ENCODE measurements around the gene ZNF860. TPM values are rescaled to one million over a fixed set of nuclear protein-coding genes. Genes with fewer than 3 reads are reported as not detected.
"Not testable (repeated sequence)": the region's sequence is repeated elsewhere in the genome, so short reads cannot be mapped to it uniquely, and the experiment has no call there.

Gene ZNF860
- total RNA-seq, 2 donors from 2014 or later = 0.91 TPM; not detected in 1

GRCh38 chr3:31973081-31973480 is 8.5 kb upstream of the ZNF860 start:
- H3K4me3 Mint-ChIP-seq = no peak overlapping the region
- H3K4me1 Mint-ChIP-seq = no peaks in the 10 kb centered on the region
- H3K36me3 Mint-ChIP-seq (ENCODE audit: low read depth) = no peaks in the 10 kb centered on the region
- H3K9me3 Mint-ChIP-seq = no peaks in the 10 kb centered on the region
- peaks cover 41% of the 10 kb centered on the region for H3K27me3 Mint-ChIP-seq
- no peak for ATAC-seq (replicated peaks)
- H3K27ac Mint-ChIP-seq = no peak overlapping the region

GRCh38 chr3:31973837-31974236 is 7.7 kb upstream of the ZNF860 start:
- H3K4me3 Mint-ChIP-seq = no peak overlapping the region
- H3K9me3 Mint-ChIP-seq = no peaks in the 10 kb centered on the region
- no peak overlapping the region for H3K27ac Mint-ChIP-seq
- H3K4me1 Mint-ChIP-seq = peaks cover 6% of the 10 kb centered on the region
- no peak for ATAC-seq (replicated peaks)
- peaks cover 2% of the 10 kb centered on the region for H3K36me3 Mint-ChIP-seq (ENCODE audit: low read depth)
- peaks cover 44% of the 10 kb centered on the region for H3K27me3 Mint-ChIP-seq

GRCh38 chr3:31974471-31974870 is 7.1 kb upstream of the ZNF860 start:
- H3K27ac Mint-ChIP-seq = no peak overlapping the region
- peaks cover 12% of the 10 kb centered on the region for H3K4me1 Mint-ChIP-seq
- H3K36me3 Mint-ChIP-seq (ENCODE audit: low read depth) = peaks cover 8% of the 10 kb centered on the region
- no peaks in the 10 kb centered on the region for H3K9me3 Mint-ChIP-seq
- no peak overlapping the region for H3K4me3 Mint-ChIP-seq
- ATAC-seq (replicated peaks) = no peak
- peaks cover 47% of the 10 kb centered on the region for H3K27me3 Mint-ChIP-seq

- H3K36me3 Mint-ChIP-seq (ENCODE audit: low read depth) = peaks cover 9% of the 10 kb centered on the region
- H3K27me3 Mint-ChIP-seq = peaks cover 49% of the 10 kb centered on the region
- no peak overlapping the region for H3K4me3 Mint-ChIP-seq
- no peak overlapping the region for H3K27ac Mint-ChIP-seq
- H3K4me1 Mint-ChIP-seq = peaks cover 13% of the 10 kb centered on the region
- no peak for ATAC-seq (replicated peaks)
- no peaks in the 10 kb centered on the region for H3K9me3 Mint-ChIP-seq
Observed at GRCh38 chr3:31974964-31975363, 6.6 kb upstream of the ZNF860 start.

- Mint-ChIP-seq H3K4me1 (peaks cover 13% of the 10 kb centered on the region), H3K27me3 (peaks cover 49% of the 10 kb centered on the region)
- ATAC-seq (replicated peaks) = no peak
Observed at GRCh38 chr3:31976302-31976701, 5.2 kb upstream of the ZNF860 start.

GRCh38 chr3:31977736-31978135 is 3.8 kb upstream of the ZNF860 start:
- Mint-ChIP-seq H3K4me3 (no peak overlapping the region), H3K4me1 (peaks cover 13% of the 10 kb centered on the region), H3K36me3 (ENCODE audit: low read depth) (peaks cover 9% of the 10 kb centered on the region), H3K9me3 (no peaks in the 10 kb centered on the region), H3K27ac (no peak overlapping the region), H3K27me3 (peaks cover 62% of the 10 kb centered on the region)
- ATAC-seq (replicated peaks) = no peak

More at GRCh38 chr3:31976302-31976701, 5.2 kb upstream of the ZNF860 start:
- Mint-ChIP-seq H3K9me3 (no peaks in the 10 kb centered on the region), H3K4me3 (no peak overlapping the region), H3K27ac (no peak overlapping the region), H3K36me3 (ENCODE audit: low read depth) (peaks cover 9% of the 10 kb centered on the region)

GRCh38 chr3:31978553-31978952 is 3.0 kb upstream of the ZNF860 start:
- Mint-ChIP-seq H3K4me1 (peaks cover 13% of the 10 kb centered on the region), H3K4me3 (peak overlapping the region; percentile 75), H3K27ac (peak overlapping the region; percentile 72), H3K36me3 (ENCODE audit: low read depth) (peaks cover 9% of the 10 kb centered on the region), H3K9me3 (no peaks in the 10 kb centered on the region), H3K27me3 (peaks cover 68% of the 10 kb centered on the region)
- no peak for ATAC-seq (replicated peaks)

- Mint-ChIP-seq H3K9me3 (no peaks in the 10 kb centered on the region), H3K27me3 (peaks cover 67% of the 10 kb centered on the region), H3K27ac (peak overlapping the region; percentile 72), H3K4me3 (peak overlapping the region; percentile 75), H3K4me1 (peaks cover 13% of the 10 kb centered on the region), H3K36me3 (ENCODE audit: low read depth) (peaks cover 9% of the 10 kb centered on the region)
- ATAC-seq (replicated peaks) = peak; percentile 82
Observed at GRCh38 chr3:31979001-31979697, 2.4 kb upstream of the ZNF860 start.

- Mint-ChIP-seq H3K27me3 (peaks cover 53% of the 10 kb centered on the region), H3K9me3 (no peaks in the 10 kb centered on the region), H3K4me3 (peak overlapping the region; percentile 75), H3K27ac (no peak overlapping the region), H3K4me1 (peaks cover 13% of the 10 kb centered on the region), H3K36me3 (ENCODE audit: low read depth) (peaks cover 9% of the 10 kb centered on the region)
- ATAC-seq (replicated peaks) = peak; percentile 42
Observed at GRCh38 chr3:31980530-31981205, 882 bp upstream of the ZNF860 start.

- Mint-ChIP-seq H3K4me3 (no peak overlapping the region), H3K9me3 (no peaks in the 10 kb centered on the region), H3K36me3 (ENCODE audit: low read depth) (peaks cover 2% of the 10 kb centered on the region), H3K27me3 (peaks cover 34% of the 10 kb centered on the region), H3K27ac (no peak overlapping the region), H3K4me1 (peaks cover 3% of the 10 kb centered on the region)
- no peak for ATAC-seq (replicated peaks)
Observed at GRCh38 chr3:31984321-31984720, 2.8 kb downstream of the ZNF860 start.

- H3K4me1 Mint-ChIP-seq = no peaks in the 10 kb centered on the region
- H3K9me3 Mint-ChIP-seq = no peaks in the 10 kb centered on the region
- peaks cover 30% of the 10 kb centered on the region for H3K27me3 Mint-ChIP-seq
- H3K27ac Mint-ChIP-seq = no peak overlapping the region
- H3K36me3 Mint-ChIP-seq (ENCODE audit: low read depth) = no peaks in the 10 kb centered on the region
- no peak for ATAC-seq (replicated peaks)
- H3K4me3 Mint-ChIP-seq = no peak overlapping the region
Observed at GRCh38 chr3:31985831-31986230, 4.3 kb downstream of the ZNF860 start.

- Mint-ChIP-seq H3K27ac (no peak overlapping the region), H3K4me3 (no peak overlapping the region), H3K27me3 (peaks cover 18% of the 10 kb centered on the region), H3K36me3 (ENCODE audit: low read depth) (no peaks in the 10 kb centered on the region), H3K4me1 (no peaks in the 10 kb centered on the region), H3K9me3 (peaks cover 3% of the 10 kb centered on the region)
- no peak for ATAC-seq (replicated peaks)
Observed at GRCh38 chr3:31988271-31988670, 6.7 kb downstream of the ZNF860 start.

- not testable (repeated sequence) for H3K4me3 Mint-ChIP-seq; H3K9me3 Mint-ChIP-seq; H3K4me1 Mint-ChIP-seq; ATAC-seq (replicated peaks); H3K36me3 Mint-ChIP-seq (ENCODE audit: low read depth); H3K27ac Mint-ChIP-seq
- peaks cover 24% of the 10 kb centered on the region for H3K27me3 Mint-ChIP-seq
Observed at GRCh38 chr3:31992995-31993394, 11.4 kb downstream of the ZNF860 start.

GRCh38 chr3:31993843-31994242 is 12.3 kb downstream of the ZNF860 start:
- H3K27ac Mint-ChIP-seq = no peak overlapping the region
- H3K36me3 Mint-ChIP-seq (ENCODE audit: low read depth) = no peaks in the 10 kb centered on the region
- H3K4me3 Mint-ChIP-seq = no peak overlapping the region
- no peak for ATAC-seq (replicated peaks)
- H3K27me3 Mint-ChIP-seq = peaks cover 20% of the 10 kb centered on the region
- peaks cover 8% of the 10 kb centered on the region for H3K9me3 Mint-ChIP-seq
- H3K4me1 Mint-ChIP-seq = no peaks in the 10 kb centered on the region

GRCh38 chr3:31995026-31995425 is 13.5 kb downstream of the ZNF860 start:
- not testable (repeated sequence) for H3K4me3 Mint-ChIP-seq; ATAC-seq (replicated peaks); H3K36me3 Mint-ChIP-seq (ENCODE audit: low read depth); H3K4me1 Mint-ChIP-seq; H3K27ac Mint-ChIP-seq; H3K9me3 Mint-ChIP-seq
- H3K27me3 Mint-ChIP-seq = peaks cover 20% of the 10 kb centered on the region
